GM13976 (cell line): Measurements from ENCODE around the gene BAHD1.
"Not testable (repeated sequence)": the region's sequence is repeated elsewhere in the genome, so short reads cannot be mapped to it uniquely, and the experiment has no call there.

Experiments
- DNase-seq: peaks from one replicate; pipeline ENCODE4 v3.0.0; 2012; ENCODE audit warnings: low spot score
- CTCF ChIP-seq: IDR thresholded peaks from 2 replicates; pipeline ENCODE4 v1.5.1; 2012; ENCODE audit warnings: borderline replicate concordance, mild to moderate bottlenecking; ENCODE audit not compliant: insufficient read depth; ENCODE audit errors: extremely low read depth, missing control alignments, control extremely low read depth
- in situ Hi-C: fragments of 300-500 bp; cut with MboI; formaldehyde crosslinking; loops from one replicate; pipeline ENCODE4 v1.12.0; 2022; ENCODE audit warnings: low sequenced_read_pairs, mixed read lengths, inconsistent platforms; ENCODE audit not compliant: unreplicated experiment

BAHD1 gene

DNA sequence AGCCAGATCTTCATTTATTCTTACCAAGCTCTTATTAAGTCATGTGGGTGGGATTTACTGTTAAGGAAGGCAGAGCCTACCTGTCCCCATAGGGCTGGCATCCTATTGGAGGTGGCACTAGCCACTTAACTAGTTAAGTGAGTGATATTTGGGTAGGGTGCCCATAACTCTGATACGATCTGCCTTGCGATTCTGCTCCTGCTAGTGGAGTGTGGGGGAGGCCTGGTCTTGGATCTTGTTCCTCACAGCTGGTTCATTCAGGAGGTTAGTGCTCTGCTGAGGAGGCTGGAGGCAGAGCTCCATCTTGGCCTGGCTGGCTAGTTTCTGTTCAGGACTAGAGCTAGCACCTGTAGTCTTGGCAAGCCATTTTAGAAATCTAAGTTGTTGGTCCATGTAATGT is 9.3 kb downstream of the BAHD1 start:
- no peak for TF ChIP-seq CTCF
- no peak for DNase-seq
- in situ Hi-C loops: no loop called here

DNA sequence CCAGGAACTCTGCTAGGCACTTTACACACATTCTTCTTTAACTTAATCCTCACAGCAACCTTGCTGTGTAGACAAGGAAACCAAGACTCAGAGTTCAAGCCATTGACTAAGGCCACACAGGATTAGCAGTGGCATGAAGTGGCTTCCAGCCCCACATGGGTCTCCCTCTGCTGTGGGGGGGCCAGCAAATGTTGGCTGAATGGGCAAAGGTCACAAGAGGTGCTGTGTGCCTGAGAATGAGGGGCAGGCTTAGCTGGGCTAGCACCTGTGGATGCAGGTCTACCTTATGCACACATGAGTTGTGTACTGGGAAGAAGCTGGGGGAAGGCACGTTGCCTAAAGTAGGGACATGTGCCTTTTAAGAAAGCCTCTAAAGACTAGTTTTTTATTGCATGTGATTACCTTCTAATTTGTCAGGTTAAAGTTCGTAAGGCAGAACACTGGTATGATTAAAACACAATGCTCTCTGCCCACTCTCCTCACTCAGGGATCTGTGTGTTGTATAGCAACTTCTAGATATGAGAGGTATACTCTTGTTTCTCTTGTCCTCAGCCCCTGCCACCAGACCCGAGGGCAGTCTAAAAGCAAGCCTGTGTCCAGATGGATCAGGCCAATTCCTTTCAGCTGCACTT is 10.9 kb downstream of the BAHD1 start:
- no peak for DNase-seq
- in situ Hi-C loops: no loop called here
- no peak for TF ChIP-seq CTCF

DNA sequence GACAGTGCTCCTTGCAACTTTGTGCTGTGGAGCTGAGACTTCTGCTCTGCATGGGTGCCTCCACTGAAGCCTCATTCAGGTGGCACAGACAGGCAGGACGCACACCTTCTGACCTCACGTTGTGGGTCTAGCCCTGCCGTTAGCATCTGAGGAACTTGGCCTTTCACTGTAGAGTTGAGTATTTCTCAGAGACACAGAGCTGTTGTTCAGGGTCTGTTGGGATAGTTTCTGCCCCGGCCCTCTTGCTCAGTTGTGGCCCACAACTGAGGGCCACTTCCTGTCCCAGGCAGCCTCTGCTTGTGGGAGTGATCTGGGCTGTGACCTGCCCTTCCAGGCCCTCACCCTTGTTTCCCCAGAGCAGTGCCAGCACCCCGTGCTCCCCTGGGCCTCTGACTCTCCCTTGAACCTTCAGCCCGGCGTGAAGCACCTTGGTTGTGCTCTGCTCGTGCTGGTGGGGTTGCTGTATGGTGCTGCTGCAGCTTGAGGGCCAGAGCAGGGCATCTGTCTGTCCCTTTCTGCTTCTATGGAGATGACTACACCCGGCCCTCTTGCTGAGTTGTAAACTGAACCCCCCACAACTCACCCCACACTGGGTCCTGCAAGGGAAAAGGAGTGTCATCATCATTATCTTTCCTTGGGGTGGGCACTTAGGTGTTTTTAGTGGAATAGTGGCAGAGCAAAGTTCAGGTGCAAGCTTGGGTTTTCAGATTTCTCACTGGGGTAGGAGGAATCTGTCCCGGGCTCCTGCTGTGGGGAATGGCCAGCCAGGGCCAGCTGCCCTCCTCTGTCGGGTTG is 11.7 kb downstream of the BAHD1 start:
- TF ChIP-seq CTCF: no peak
- in situ Hi-C loops: no loop called here
- DNase-seq: no peak

DNA sequence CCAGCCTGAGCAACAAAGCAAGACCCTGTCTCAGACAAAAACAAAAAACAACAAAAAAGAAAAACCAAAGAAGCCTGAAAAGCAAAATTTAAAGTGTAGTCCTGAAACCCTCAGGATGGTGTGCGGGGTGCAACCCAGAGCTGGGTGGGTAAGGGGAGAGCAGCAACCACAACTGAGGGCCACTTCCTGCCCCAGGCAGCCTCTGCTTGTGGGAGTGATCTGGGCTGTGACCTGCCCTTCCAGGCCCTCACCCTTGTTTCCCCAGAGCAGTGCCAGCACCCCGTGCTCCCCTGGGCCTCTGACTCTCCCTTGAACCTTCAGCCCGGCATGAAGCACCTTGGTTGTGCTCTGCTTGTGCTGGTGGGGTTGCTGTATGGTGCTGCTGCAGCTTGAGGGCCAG is 13.2 kb downstream of the BAHD1 start:
- in situ Hi-C loops, DNase-seq: not testable (repeated sequence)

DNA sequence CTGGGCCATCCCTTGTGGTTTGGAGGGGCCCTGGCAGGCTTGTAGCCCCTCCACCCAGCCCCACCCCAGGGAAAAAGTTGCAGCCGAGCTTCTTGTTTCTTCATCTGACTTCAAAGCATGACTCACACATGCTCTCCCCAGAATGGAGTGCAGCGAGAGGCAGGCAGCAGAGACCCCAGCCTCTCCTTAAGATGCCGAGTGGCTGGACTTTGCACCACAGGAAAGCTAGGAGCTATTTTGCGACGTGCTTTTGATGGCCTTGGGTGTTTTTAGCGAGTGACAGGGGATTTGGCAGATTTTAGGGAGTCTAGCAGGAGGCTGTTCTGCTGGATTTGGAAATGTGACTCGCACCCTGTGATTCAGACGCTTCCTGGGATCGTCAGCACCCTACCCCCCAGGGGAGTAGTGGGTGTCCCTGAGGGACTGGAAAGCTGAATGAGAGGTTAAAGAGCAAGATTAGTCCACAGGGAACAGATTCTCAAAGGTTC is 14.2 kb downstream of the BAHD1 start:
- no peak for TF ChIP-seq CTCF
- no peak for DNase-seq
- in situ Hi-C loops: no loop called here

- in situ Hi-C loops: no loop called here
- TF ChIP-seq CTCF: no peak
- DNase-seq: no peak
Measured at GRCh38 chr15:40456299-40456712, 15.6 kb downstream of the BAHD1 start.

- in situ Hi-C loops: no loop called here
- no peak for TF ChIP-seq CTCF
- DNase-seq: no peak
Measured at GRCh38 chr15:40456738-40457137, 16.0 kb downstream of the BAHD1 start.
